ENCODE results near the gene S100A10. TPM values are rescaled to one million over a fixed set of nuclear protein-coding genes. Genes with fewer than 3 reads are reported as not detected.

Gene S100A10
- total and polyA plus RNA-seq, 2 experiments from 2014 or later = 35.9 to 634 TPM

DNA sequence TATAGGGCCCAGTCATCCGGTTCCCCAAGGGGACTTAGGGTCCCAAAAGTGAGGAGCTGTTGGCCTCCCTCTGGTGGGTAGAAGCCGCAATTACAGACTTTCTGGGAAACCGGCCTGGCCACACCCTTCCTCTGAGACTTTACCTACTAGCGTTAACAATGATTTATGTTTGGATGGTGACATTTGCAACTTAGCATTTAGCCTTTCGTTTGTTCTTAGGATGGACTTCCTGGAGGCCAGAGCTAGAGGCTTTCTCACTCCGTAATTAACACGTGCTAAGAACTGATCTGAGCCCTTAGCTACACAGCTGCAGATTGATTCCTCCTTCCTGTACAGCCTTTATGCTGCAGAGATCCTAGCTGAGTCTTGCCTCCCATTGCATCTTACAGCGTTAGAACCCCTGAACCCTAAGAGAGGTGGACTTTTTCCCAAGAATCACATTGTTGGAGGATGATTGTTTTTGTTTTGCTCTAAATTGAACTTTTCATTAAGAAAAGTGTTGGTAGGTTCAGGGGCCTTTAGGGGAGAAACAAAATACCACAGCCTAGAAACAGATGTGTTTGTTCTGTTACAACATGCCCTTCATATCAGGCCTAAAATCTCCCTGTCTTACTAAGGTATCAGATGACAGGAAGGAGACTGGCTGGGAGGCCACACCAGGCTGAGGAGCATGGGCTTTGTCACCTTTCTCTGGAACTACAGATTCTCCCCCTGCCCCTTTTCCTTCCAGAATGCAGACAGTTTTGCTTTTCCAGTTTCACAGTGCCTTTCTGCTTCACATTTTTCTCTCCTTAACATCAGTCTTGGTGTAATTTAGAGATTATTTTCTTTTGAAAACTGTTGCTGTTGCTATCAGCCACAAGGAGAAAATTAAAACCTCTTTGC lies 41.2 kb upstream of the S100A10 start:
- Mint-ChIP-seq H3K27ac (peak overlapping the region; percentile 45), H3K4me3 (peak overlapping the region; percentile 85), H3K4me1 (peaks cover 26% of the 10 kb centered on the region), H3K36me3 (ENCODE audit: low read depth) (peaks cover 13% of the 10 kb centered on the region), H3K27me3 (ENCODE audit: insufficient read depth, low read depth, poor library complexity) (peaks cover 13% of the 10 kb centered on the region), H3K9me3 (no peaks in the 10 kb centered on the region)
- Histone ChIP-seq H3K4me3 (peak overlapping the region; percentile 78), H3K4me2 (peak overlapping the region; percentile 96), H3K9me2 (ENCODE audit: insufficient read depth) (no peaks in the 10 kb centered on the region), H3K79me2 (replicated peaks; ENCODE audit: insufficient read depth) (no peaks in the 10 kb centered on the region), H2AFZ (peak overlapping the region; percentile 2; the same call in 1 of the 2 replicates), H3F3A (replicated peaks; ENCODE audit: low read depth) (no peaks in the 10 kb centered on the region; the same call in 1 of the 2 replicates), H4K20me1 (replicated peaks; ENCODE audit: insufficient read depth) (no peaks in the 10 kb centered on the region), H3K27me3 (ENCODE audit: insufficient read depth) (peaks cover 17% of the 10 kb centered on the region), H3K36me3 (ENCODE audit: insufficient read depth) (peaks cover 17% of the 10 kb centered on the region), H3K27ac (ENCODE audit: low read depth) (peak overlapping the region; percentile 87), H3K4me1 (ENCODE audit: insufficient read depth) (peaks cover 29% of the 10 kb centered on the region)
- TF ChIP-seq, protein P1, sequence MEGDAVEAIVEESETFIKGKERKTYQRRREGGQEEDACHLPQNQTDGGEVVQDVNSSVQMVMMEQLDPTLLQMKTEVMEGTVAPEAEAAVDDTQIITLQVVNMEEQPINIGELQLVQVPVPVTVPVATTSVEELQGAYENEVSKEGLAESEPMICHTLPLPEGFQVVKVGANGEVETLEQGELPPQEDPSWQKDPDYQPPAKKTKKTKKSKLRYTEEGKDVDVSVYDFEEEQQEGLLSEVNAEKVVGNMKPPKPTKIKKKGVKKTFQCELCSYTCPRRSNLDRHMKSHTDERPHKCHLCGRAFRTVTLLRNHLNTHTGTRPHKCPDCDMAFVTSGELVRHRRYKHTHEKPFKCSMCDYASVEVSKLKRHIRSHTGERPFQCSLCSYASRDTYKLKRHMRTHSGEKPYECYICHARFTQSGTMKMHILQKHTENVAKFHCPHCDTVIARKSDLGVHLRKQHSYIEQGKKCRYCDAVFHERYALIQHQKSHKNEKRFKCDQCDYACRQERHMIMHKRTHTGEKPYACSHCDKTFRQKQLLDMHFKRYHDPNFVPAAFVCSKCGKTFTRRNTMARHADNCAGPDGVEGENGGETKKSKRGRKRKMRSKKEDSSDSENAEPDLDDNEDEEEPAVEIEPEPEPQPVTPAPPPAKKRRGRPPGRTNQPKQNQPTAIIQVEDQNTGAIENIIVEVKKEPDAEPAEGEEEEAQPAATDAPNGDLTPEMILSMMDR (conservative IDR thresholded peaks at IDR 0.05; ENCODE audit: low read depth in 2 of 2) = peak; percentile 62 to 73
- 0 out of 2 replicates have a peak, but pooled peaks have one; percentile 9 for TF ChIP-seq POLR2AphosphoS5 (IDR thresholded peaks at IDR 0.05; ENCODE audit: low read depth)
- no peak for TF ChIP-seq NANOG (IDR thresholded peaks at IDR 0.05; ENCODE audit: borderline replicate concordance)
- DNase-seq (ENCODE audit: low spot score) (peak; percentile 90), ATAC-seq (peak; percentile 70)

DNA sequence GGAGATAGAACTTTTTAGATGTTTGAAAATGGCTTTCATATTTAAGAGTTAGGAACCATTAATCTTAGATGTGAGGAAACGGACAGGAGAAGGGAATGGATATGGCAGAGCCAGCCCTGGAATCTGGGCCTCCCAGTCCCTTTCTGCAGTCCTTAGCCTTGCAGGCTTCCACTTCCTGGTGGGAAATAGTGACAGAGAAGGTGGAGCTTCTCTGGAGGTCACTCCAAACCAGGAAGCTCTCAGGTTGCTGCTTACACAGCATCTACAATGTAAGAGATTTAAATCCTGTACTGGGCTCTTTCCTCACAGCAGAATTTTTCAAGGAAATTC lies 40.6 kb upstream of the S100A10 start:
- H3K27ac ChIP-seq (ENCODE audit: low read depth) = no peak overlapping the region
- no peaks in the 10 kb centered on the region for H4K20me1 ChIP-seq (replicated peaks; ENCODE audit: insufficient read depth)
- H3K4me1 ChIP-seq (ENCODE audit: insufficient read depth) = peaks cover 29% of the 10 kb centered on the region
- Mint-ChIP-seq H3K4me1 (peaks cover 28% of the 10 kb centered on the region), H3K4me3 (no peak overlapping the region), H3K36me3 (ENCODE audit: low read depth) (peaks cover 13% of the 10 kb centered on the region), H3K27me3 (ENCODE audit: insufficient read depth, low read depth, poor library complexity) (peaks cover 13% of the 10 kb centered on the region), H3K27ac (no peak overlapping the region; the same call in 1 of the 2 replicates), H3K9me3 (no peaks in the 10 kb centered on the region)
- H3K9me2 ChIP-seq (ENCODE audit: insufficient read depth) = no peaks in the 10 kb centered on the region
- no peak overlapping the region for H3K4me3 ChIP-seq
- ATAC-seq = peak; percentile 4; the same call in 2 of the 3 replicates
- H2AFZ ChIP-seq = no peak overlapping the region
- H3K36me3 ChIP-seq (ENCODE audit: insufficient read depth) = peaks cover 17% of the 10 kb centered on the region
- no peak for DNase-seq (ENCODE audit: low spot score)
- peaks cover 17% of the 10 kb centered on the region for H3K27me3 ChIP-seq (ENCODE audit: insufficient read depth)
- no peaks in the 10 kb centered on the region for H3K79me2 ChIP-seq (replicated peaks; ENCODE audit: insufficient read depth)
- no peak overlapping the region for H3K4me2 ChIP-seq
- no peaks in the 10 kb centered on the region; the same call in 1 of the 2 replicates for H3F3A ChIP-seq (replicated peaks; ENCODE audit: low read depth)
- TF ChIP-seq STAT1 (IDR thresholded peaks at IDR 0.05; ENCODE audit: unreplicated experiment) = no peak
- TF ChIP-seq JUNB (IDR thresholded peaks at IDR 0.05; ENCODE audit: unreplicated experiment) = no peak
- TF ChIP-seq, protein P2, sequence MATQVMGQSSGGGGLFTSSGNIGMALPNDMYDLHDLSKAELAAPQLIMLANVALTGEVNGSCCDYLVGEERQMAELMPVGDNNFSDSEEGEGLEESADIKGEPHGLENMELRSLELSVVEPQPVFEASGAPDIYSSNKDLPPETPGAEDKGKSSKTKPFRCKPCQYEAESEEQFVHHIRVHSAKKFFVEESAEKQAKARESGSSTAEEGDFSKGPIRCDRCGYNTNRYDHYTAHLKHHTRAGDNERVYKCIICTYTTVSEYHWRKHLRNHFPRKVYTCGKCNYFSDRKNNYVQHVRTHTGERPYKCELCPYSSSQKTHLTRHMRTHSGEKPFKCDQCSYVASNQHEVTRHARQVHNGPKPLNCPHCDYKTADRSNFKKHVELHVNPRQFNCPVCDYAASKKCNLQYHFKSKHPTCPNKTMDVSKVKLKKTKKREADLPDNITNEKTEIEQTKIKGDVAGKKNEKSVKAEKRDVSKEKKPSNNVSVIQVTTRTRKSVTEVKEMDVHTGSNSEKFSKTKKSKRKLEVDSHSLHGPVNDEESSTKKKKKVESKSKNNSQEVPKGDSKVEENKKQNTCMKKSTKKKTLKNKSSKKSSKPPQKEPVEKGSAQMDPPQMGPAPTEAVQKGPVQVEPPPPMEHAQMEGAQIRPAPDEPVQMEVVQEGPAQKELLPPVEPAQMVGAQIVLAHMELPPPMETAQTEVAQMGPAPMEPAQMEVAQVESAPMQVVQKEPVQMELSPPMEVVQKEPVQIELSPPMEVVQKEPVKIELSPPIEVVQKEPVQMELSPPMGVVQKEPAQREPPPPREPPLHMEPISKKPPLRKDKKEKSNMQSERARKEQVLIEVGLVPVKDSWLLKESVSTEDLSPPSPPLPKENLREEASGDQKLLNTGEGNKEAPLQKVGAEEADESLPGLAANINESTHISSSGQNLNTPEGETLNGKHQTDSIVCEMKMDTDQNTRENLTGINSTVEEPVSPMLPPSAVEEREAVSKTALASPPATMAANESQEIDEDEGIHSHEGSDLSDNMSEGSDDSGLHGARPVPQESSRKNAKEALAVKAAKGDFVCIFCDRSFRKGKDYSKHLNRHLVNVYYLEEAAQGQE (IDR thresholded peaks at IDR 0.05; ENCODE audit: unreplicated experiment) = no peak
- TF ChIP-seq CREB1 (CRISPR knock-in tag; IDR thresholded peaks at IDR 0.05; ENCODE audit: low read depth) = no peak
- TF ChIP-seq, protein P3, sequence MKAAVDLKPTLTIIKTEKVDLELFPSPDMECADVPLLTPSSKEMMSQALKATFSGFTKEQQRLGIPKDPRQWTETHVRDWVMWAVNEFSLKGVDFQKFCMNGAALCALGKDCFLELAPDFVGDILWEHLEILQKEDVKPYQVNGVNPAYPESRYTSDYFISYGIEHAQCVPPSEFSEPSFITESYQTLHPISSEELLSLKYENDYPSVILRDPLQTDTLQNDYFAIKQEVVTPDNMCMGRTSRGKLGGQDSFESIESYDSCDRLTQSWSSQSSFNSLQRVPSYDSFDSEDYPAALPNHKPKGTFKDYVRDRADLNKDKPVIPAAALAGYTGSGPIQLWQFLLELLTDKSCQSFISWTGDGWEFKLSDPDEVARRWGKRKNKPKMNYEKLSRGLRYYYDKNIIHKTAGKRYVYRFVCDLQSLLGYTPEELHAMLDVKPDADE (IDR thresholded peaks at IDR 0.05) = no peak
